Measurements from ENCODE around the gene TENM3.
"Not testable (repeated sequence)": the region's sequence is repeated elsewhere in the genome, so short reads cannot be mapped to it uniquely, and the experiment has no call there.

The TENM3 gene

GRCh38 chr4:182800216-182800515 is 557.0 kb downstream of the TENM3 start:
- no peak for DNase-seq

GRCh38 chr4:182801636-182802035 is 558.4 kb downstream of the TENM3 start:
- no peak for DNase-seq

GRCh38 chr4:182802621-182803020 is 559.4 kb downstream of the TENM3 start:
- DNase-seq = no peak

GRCh38 chr4:182803235-182803634 is 560.0 kb downstream of the TENM3 start:
- DNase-seq = no peak

- no peak for DNase-seq
These were observed 560.9 kb downstream of the TENM3 start for GRCh38 chr4:182804131-182804530.

GRCh38 chr4:182805321-182805720 is 562.1 kb downstream of the TENM3 start:
- DNase-seq = no peak

- no peak for DNase-seq
These were observed 562.5 kb downstream of the TENM3 start for GRCh38 chr4:182805750-182806149.

GRCh38 chr4:182806259-182807252 is 563.4 kb downstream of the TENM3 start:
- DNase-seq = peak; percentile 79

- no peak for DNase-seq
These were observed 564.1 kb downstream of the TENM3 start for GRCh38 chr4:182807346-182807745.

- no peak for DNase-seq
These were observed 564.8 kb downstream of the TENM3 start for GRCh38 chr4:182807767-182808548.

- no peak for DNase-seq
These were observed 565.6 kb downstream of the TENM3 start for GRCh38 chr4:182808673-182809416.

- DNase-seq = no peak
These were observed 566.4 kb downstream of the TENM3 start for GRCh38 chr4:182809417-182810102.

- no peak for DNase-seq
These were observed 567.0 kb downstream of the TENM3 start for GRCh38 chr4:182810103-182810615.

- no peak for DNase-seq
These were observed 569.7 kb downstream of the TENM3 start for GRCh38 chr4:182812916-182813315.

GRCh38 chr4:182814065-182814464 is 570.9 kb downstream of the TENM3 start:
- not testable (repeated sequence) for DNase-seq

- DNase-seq = no peak
These were observed 575.9 kb downstream of the TENM3 start for GRCh38 chr4:182818926-182819730.

- DNase-seq = no peak
These were observed 576.5 kb downstream of the TENM3 start for GRCh38 chr4:182819751-182820150.

GRCh38 chr4:182822554-182822953 is 579.4 kb downstream of the TENM3 start:
- DNase-seq = no peak

- no peak for DNase-seq
These were observed 580.4 kb downstream of the TENM3 start for GRCh38 chr4:182823576-182823975.

- no peak for DNase-seq
These were observed 581.8 kb downstream of the TENM3 start for GRCh38 chr4:182825003-182825402.

- DNase-seq = no peak
These were observed 582.6 kb downstream of the TENM3 start for GRCh38 chr4:182825786-182826185.

- DNase-seq = no peak
These were observed 583.2 kb downstream of the TENM3 start for GRCh38 chr4:182826391-182826790.
